Cardiac muscle cell (in vitro differentiated cells and primary cell): ENCODE data around the gene FOXC1. TPM values are rescaled to one million over a fixed set of nuclear protein-coding genes. Genes with fewer than 3 reads are reported as not detected.
A peak's percentile ranks its signal among the peaks of the same experiment; 100 is the strongest.

Experiments used
- DNase-seq, 2 donors: peaks; one replicate each; pipeline versions ENCODE4 v3.0.0 to v3.0.0-alpha.2; 2010 to 2017; ENCODE audit warnings: low read depth in 1 of 2, low spot score in 1 of 2
- H3K27ac ChIP-seq: fragments of 200-600 bp; sonication (generic); 2 replicates; pipeline ENCODE4 v1.5.1; 2016
- H3K27me3 ChIP-seq: fragments of 200-600 bp; sonication (generic); 2 replicates; pipeline ENCODE4 v1.6.0; 2016; ENCODE audit warnings: control low read depth
- H3K36me3 ChIP-seq: fragments of 200-600 bp; sonication (generic); 2 replicates; pipeline ENCODE4 v1.5.1; 2016; ENCODE audit warnings: control low read depth
- H3K4me1 ChIP-seq: fragments of 200-600 bp; sonication (generic); 2 replicates; pipeline ENCODE4 v1.8.1; 2017; ENCODE audit warnings: low read depth, mild to moderate bottlenecking, mixed run types
- H3K4me3 ChIP-seq: fragments of 200-600 bp; sonication (generic); 2 replicates; pipeline ENCODE4 v1.5.1; 2016; ENCODE audit warnings: mild to moderate bottlenecking
- H3K9me3 ChIP-seq: fragments of 200-600 bp; sonication (generic); 2 replicates; pipeline ENCODE4 v1.5.1; 2017; ENCODE audit warnings: low read depth, mild to moderate bottlenecking, control low read depth
- CTCF ChIP-seq: IDR thresholded peaks from 2 replicates; pipeline ENCODE4 v1.5.1; 2012; ENCODE audit warnings: low read depth, mild to moderate bottlenecking, low read length
- polyA plus RNA-seq: library from polyadenylated mRNA; unstranded; fragments of >200 nt; fragmentation: Nextera tagmentation; extraction: Ambion mirVana; gene quantifications from 2 replicates; pipeline ENCODE4 v1.2.1, GENCODE V29; 2016
- total RNA-seq: library from RNA; depleted of rRNA; stranded (reverse); fragments of >200 nt; gene quantifications from 2 replicates; pipeline ENCODE4 v1.2.3, GENCODE V29; 2016

The FOXC1 gene
- total and polyA plus RNA-seq, 2 experiments from 2014 or later = 2.5 to 3.4 TPM

DNA sequence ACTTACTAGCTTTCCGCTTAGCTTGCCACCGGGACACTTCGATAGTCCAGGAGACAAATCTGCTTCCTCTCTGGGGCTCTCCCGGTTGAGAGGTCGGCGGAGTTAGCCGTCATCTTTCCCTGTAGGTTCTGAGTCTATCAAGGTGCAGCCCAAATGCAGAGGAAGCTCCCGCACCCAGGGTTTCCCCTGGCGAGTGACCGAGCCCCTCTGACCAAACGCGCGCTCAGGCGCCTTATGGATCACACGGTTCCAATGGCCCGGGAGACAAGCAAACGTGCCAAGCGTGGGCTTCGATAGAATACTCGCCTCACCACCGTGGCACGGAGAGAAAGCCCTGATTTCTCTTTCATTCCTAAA, 15.8 kb upstream of the FOXC1 start:
- Histone ChIP-seq H3K27me3 (peaks cover 15% of the 10 kb centered on the region), H3K27ac (no peak overlapping the region), H3K4me1 (peaks cover 13% of the 10 kb centered on the region), H3K4me3 (no peak overlapping the region), H3K9me3 (no peaks in the 10 kb centered on the region), H3K36me3 (no peaks in the 10 kb centered on the region)
- TF ChIP-seq CTCF = no peak
- no peak for DNase-seq

GRCh38 chr6:1594445-1595200, 15.1 kb upstream of the FOXC1 start:
- H3K27ac ChIP-seq = no peak overlapping the region
- H3K9me3 ChIP-seq = no peaks in the 10 kb centered on the region
- no peaks in the 10 kb centered on the region for H3K36me3 ChIP-seq
- no peak for DNase-seq
- no peak for TF ChIP-seq CTCF
- H3K27me3 ChIP-seq = peaks cover 15% of the 10 kb centered on the region
- no peak overlapping the region for H3K4me3 ChIP-seq
- peaks cover 13% of the 10 kb centered on the region for H3K4me1 ChIP-seq

- Histone ChIP-seq H3K36me3 (no peaks in the 10 kb centered on the region), H3K4me1 (peaks cover 13% of the 10 kb centered on the region), H3K9me3 (no peaks in the 10 kb centered on the region), H3K4me3 (no peak overlapping the region), H3K27me3 (peaks cover 15% of the 10 kb centered on the region), H3K27ac (no peak overlapping the region)
- DNase-seq = no peak
- no peak for TF ChIP-seq CTCF
Observed at GRCh38 chr6:1595271-1596087, 14.2 kb upstream of the FOXC1 start.

- peaks cover 15% of the 10 kb centered on the region for H3K27me3 ChIP-seq
- TF ChIP-seq CTCF = peak; percentile 94
- no peaks in the 10 kb centered on the region for H3K9me3 ChIP-seq
- no peak overlapping the region for H3K27ac ChIP-seq
- no peak overlapping the region for H3K4me3 ChIP-seq
- H3K36me3 ChIP-seq = no peaks in the 10 kb centered on the region
- peaks cover 13% of the 10 kb centered on the region for H3K4me1 ChIP-seq
- peak; percentile 67 to 71 for DNase-seq
Observed at GRCh38 chr6:1596088-1596852, 13.4 kb upstream of the FOXC1 start.

GRCh38 chr6:1597121-1597744, 12.5 kb upstream of the FOXC1 start:
- DNase-seq = no peak
- Histone ChIP-seq H3K4me1 (peaks cover 13% of the 10 kb centered on the region), H3K27ac (no peak overlapping the region), H3K27me3 (peaks cover 19% of the 10 kb centered on the region), H3K36me3 (no peaks in the 10 kb centered on the region), H3K4me3 (no peak overlapping the region), H3K9me3 (no peaks in the 10 kb centered on the region)
- TF ChIP-seq CTCF = no peak
